ENCODE measurements around the gene TMSB15B. TPM values are rescaled to one million over a fixed set of nuclear protein-coding genes. Genes with fewer than 3 reads are reported as not detected.
"Not testable (repeated sequence)": the region's sequence is repeated elsewhere in the genome, so short reads cannot be mapped to it uniquely, and the experiment has no call there.

Gene TMSB15B
- polyA plus RNA-seq (2012; rRNA removed): 13.1 and 15.2 TPM in 2 replicates
- 18.2 and 22.3 TPM in 2 replicates for polyA plus RNA-seq (2012; cell fraction: cytosol; rRNA removed)
- polyA plus RNA-seq (2012; cell fraction: nucleus; rRNA removed): 14.1 and 23.3 TPM in 2 replicates

DNA sequence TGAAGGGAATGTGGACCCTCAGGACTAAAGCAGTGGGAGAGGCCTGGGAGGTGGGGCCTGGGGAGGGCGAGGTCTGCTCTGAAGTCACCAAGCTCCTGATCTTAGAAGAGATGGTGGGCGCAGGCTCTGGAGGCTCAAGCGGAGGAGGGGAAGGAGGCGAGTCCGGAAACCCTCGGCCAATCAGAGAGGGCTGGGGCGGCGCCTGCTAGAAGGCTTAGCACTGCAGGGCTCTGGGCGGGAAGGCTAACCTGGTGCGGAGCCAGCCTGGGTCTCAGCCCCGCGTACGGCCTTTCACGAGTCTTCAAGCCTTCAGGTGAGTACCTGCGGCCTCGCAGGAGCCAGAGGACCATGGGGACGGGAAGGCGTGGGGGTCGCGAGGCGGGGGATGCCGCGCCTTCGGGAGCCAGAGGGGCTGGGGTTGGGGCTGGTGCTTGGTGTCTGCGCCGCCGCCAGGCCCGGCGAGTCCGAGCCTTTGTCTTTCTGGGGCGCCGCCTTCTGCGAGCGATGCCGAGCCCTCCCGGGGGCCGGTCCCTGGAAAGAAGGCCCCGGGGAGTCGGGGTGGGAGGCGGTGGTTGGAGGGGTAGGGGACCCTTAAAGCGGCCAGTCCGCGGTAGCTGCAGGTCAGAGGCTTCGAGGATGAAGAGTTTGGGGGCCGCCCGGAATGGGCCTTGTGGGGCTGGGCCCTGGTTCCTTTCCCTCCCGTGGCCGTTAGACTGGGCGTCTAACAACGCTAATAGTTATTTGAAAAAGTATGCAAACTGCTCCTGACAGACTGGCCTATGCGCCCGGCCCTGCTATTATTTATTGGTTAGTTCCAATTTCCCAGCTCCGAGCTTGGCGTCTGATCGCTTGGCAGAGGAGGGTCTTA, at the start of gene TMSB15B:
TSS of gene TMSB15B (plus strand) at position 217 of the 868 bp plus-strand sequence.
- H3K9me3 ChIP-seq; H3K4me3 ChIP-seq (ENCODE audit: low read depth in 2 of 2, low read length in 1 of 2); H3K79me2 ChIP-seq (ENCODE audit: insufficient read depth); H3K9ac ChIP-seq; H4K20me1 ChIP-seq (ENCODE audit: insufficient read depth); CTCF ChIA-PET; POLR2A ChIA-PET; H2AFZ ChIP-seq (ENCODE audit: low read depth); H3K36me3 ChIP-seq (replicated peaks in 1 of 2; ENCODE audit: control insufficient read depth in 1 of 2, insufficient read depth in 2 of 2, low read length in 1 of 2); H3F3A ChIP-seq (replicated peaks; ENCODE audit: insufficient read depth); H3K27ac ChIP-seq (ENCODE audit: low read depth in 2 of 2, low read length in 1 of 2); H3K4me2 ChIP-seq; H3K4me1 ChIP-seq (ENCODE audit: control insufficient read depth in 1 of 2, insufficient read depth in 2 of 2, low read depth in 1 of 2, low read length in 1 of 2); DNase-seq; H3K27me3 ChIP-seq (ENCODE audit: insufficient read depth); H3K9me2 ChIP-seq: not testable (repeated sequence)
- no CpG with 5 or more reads among the region's 55 CpGs for WGBS (ENCODE audit: low lambda C conversion rate)

- Histone ChIP-seq H3K9ac (no peak overlapping the region), H3K27ac (ENCODE audit: low read depth in 2 of 2, low read length in 1 of 2) (no peak overlapping the region), H3K9me2 (no peaks in the 10 kb centered on the region), H3K4me1 (ENCODE audit: control insufficient read depth in 1 of 2, insufficient read depth in 2 of 2, low read depth in 1 of 2, low read length in 1 of 2) (no peaks in the 10 kb centered on the region; a peak in 1 of 4 replicates), H3K79me2 (ENCODE audit: insufficient read depth) (no peaks in the 10 kb centered on the region), H3F3A (replicated peaks; ENCODE audit: insufficient read depth) (peaks cover 2% of the 10 kb centered on the region), H3K9me3 (no peaks in the 10 kb centered on the region), H4K20me1 (ENCODE audit: insufficient read depth) (no peaks in the 10 kb centered on the region), H3K27me3 (ENCODE audit: insufficient read depth) (no peaks in the 10 kb centered on the region; the same call in 1 of the 2 replicates), H3K4me2 (no peak overlapping the region), H3K36me3 (replicated peaks in 1 of 2; ENCODE audit: control insufficient read depth in 1 of 2, insufficient read depth in 2 of 2, low read length in 1 of 2) (no peaks in the 10 kb centered on the region), H2AFZ (ENCODE audit: low read depth) (no peak overlapping the region), H3K4me3 (ENCODE audit: low read depth in 2 of 2, low read length in 1 of 2) (no peak overlapping the region)
- ChIA-PET POLR2A (no interaction called here), CTCF (interaction anchor here (0.6 to 1.3 kb wide), 2 partner anchors 14 to 69 kb away, joined by 3 read pairs; no protein-coding TSS in a partner anchor)
- 37% methylated on average over 10 of the region's 10 CpGs for WGBS (ENCODE audit: low lambda C conversion rate)
- DNase-seq: no peak
- TF ChIP-seq MEF2A (IDR thresholded peaks at IDR 0.05; ENCODE audit: borderline replicate concordance, low read depth) (no peak), JUND (IDR thresholded peaks at IDR 0.05) (no peak), PBX3 (IDR thresholded peaks at IDR 0.05) (no peak), NRF1 (IDR thresholded peaks at IDR 0.05; ENCODE audit: low read depth, low read length) (no peak), REST (IDR thresholded peaks at IDR 0.05; ENCODE audit: low read depth, low read length) (no peak), SMC3 (IDR thresholded peaks at IDR 0.05; ENCODE audit: low read depth, low read length) (no peak), RCOR1 (IDR thresholded peaks at IDR 0.05; ENCODE audit: low read length) (no peak), RAD21 (IDR thresholded peaks at IDR 0.05; ENCODE audit: low read length) (no peak), EZH2phosphoT487 (IDR thresholded peaks at IDR 0.05; ENCODE audit: borderline replicate concordance, low read depth) (no peak), GABPA (IDR thresholded peaks at IDR 0.05; ENCODE audit: low read depth) (no peak), RFX5 (IDR thresholded peaks at IDR 0.05; ENCODE audit: low read length) (no peak), ELF1 (IDR thresholded peaks at IDR 0.05) (no peak), TAF1 (IDR thresholded peaks at IDR 0.05; ENCODE audit: borderline replicate concordance, low read depth, low read length) (no peak)
- TF ChIP-seq, protein P1, sequence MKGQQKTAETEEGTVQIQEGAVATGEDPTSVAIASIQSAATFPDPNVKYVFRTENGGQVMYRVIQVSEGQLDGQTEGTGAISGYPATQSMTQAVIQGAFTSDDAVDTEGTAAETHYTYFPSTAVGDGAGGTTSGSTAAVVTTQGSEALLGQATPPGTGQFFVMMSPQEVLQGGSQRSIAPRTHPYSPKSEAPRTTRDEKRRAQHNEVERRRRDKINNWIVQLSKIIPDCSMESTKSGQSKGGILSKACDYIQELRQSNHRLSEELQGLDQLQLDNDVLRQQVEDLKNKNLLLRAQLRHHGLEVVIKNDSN (IDR thresholded peaks at IDR 0.05; ENCODE audit: borderline replicate concordance, low read depth): no peak
- TF ChIP-seq, protein P2, sequence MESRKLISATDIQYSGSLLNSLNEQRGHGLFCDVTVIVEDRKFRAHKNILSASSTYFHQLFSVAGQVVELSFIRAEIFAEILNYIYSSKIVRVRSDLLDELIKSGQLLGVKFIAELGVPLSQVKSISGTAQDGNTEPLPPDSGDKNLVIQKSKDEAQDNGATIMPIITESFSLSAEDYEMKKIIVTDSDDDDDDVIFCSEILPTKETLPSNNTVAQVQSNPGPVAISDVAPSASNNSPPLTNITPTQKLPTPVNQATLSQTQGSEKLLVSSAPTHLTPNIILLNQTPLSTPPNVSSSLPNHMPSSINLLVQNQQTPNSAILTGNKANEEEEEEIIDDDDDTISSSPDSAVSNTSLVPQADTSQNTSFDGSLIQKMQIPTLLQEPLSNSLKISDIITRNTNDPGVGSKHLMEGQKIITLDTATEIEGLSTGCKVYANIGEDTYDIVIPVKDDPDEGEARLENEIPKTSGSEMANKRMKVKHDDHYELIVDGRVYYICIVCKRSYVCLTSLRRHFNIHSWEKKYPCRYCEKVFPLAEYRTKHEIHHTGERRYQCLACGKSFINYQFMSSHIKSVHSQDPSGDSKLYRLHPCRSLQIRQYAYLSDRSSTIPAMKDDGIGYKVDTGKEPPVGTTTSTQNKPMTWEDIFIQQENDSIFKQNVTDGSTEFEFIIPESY (IDR thresholded peaks at IDR 0.05; ENCODE audit: borderline replicate concordance, low read depth): no peak
Measured at GRCh38 chrX:103913356-103914020, 48.9 kb upstream of the TMSB15B start.

Data from SK-N-SH (cell line).